Kidney (tissue), 14 donors: Measurements from ENCODE around the gene WDR53. TPM values are rescaled to one million over a fixed set of nuclear protein-coding genes. Genes with fewer than 3 reads are reported as not detected.

Experiments
- DNase-seq, 5 donors: peaks; one replicate each; pipeline ENCODE4 v3.0.0-alpha.2; 2013 to 2020
- FAIRE-seq: peaks from 2 replicates; lab custom pipeline; 2012; peaks lifted over from hg19 to GRCh38; lab: Jason Lieb, UNC
- H3K27ac ChIP-seq, 2 donors: one replicate each; pipeline ENCODE4 v1.7.0; 2013; ENCODE audit warnings: low read depth in 2 of 2, low read length in 2 of 2, inconsistent platforms in 1 of 2
- H3K27me3 ChIP-seq: one replicate; pipeline ENCODE4 v1.7.1; 2013; ENCODE audit warnings: low read length, inconsistent platforms; ENCODE audit not compliant: control insufficient read depth, insufficient read depth
- H3K36me3 ChIP-seq, 3 donors: one replicate each; pipeline versions ENCODE4 v1.7.0 to v1.7.1; 2013; ENCODE audit warnings: low read length in 3 of 3, control low read depth in 1 of 3, inconsistent platforms in 1 of 3; ENCODE audit not compliant: insufficient read depth in 3 of 3, control insufficient read depth in 2 of 3
- H3K4me1 ChIP-seq, 3 donors: one replicate each; pipeline versions ENCODE4 v1.7.0 to v1.7.1; 2013; ENCODE audit warnings: low read length in 3 of 3, inconsistent platforms in 1 of 3, low read depth in 1 of 3; ENCODE audit not compliant: control insufficient read depth in 2 of 3, insufficient read depth in 2 of 3
- H3K4me3 ChIP-seq, 3 donors: one replicate each; pipeline versions ENCODE4 v1.7.0 to v1.8.1; 2013; ENCODE audit warnings: low read length in 3 of 3, control low read depth in 1 of 3, inconsistent platforms in 1 of 3
- H3K9ac ChIP-seq, 3 donors: one replicate each; pipeline versions ENCODE4 v1.7.0 to v1.7.1; 2013; ENCODE audit warnings: low read length in 3 of 3, control low read depth in 1 of 3, inconsistent platforms in 1 of 3
- H3K9me3 ChIP-seq, 3 donors: one replicate each; pipeline versions ENCODE4 v1.7.0 to v1.7.1; 2013; ENCODE audit warnings: low read length in 3 of 3, control low read depth in 1 of 3, inconsistent platforms in 1 of 3; ENCODE audit not compliant: control insufficient read depth in 2 of 3, insufficient read depth in 1 of 3
- intact Hi-C: fragments of 100-400 bp; cut with DNase I; formaldehyde crosslinking; loops from one replicate; pipeline ENCODE4 v1.11.1; 2022
- polyA plus RNA-seq: library from polyadenylated mRNA; stranded (reverse); fragments of 350-450 nt; fragmentation: Illumina TruSeq; extraction: RNeasy Lipid Tissue Mini Kit (QIAGEN cat#74804); gene quantifications from one replicate; pipeline ENCODE4 v1.2.3, GENCODE V29; 2014; ENCODE audit warnings: low read depth, low replicate concordance; ENCODE audit not compliant: insufficient read depth
- total RNA-seq: library from RNA; stranded (reverse); fragmentation: NEBNext Ultra II Directional; extraction: Animal tissue kit (Norgen Biotek cat#: 25700); gene quantifications from one replicate; pipeline ENCODE4 v1.2.1, GENCODE V29; 2021
- TF ChIP-seq, protein P1 (sequence below): IDR thresholded peaks from 3 replicates; pipeline ENCODE4 v1.5.1; 2012; ENCODE audit warnings: mild to moderate bottlenecking, moderate library complexity, borderline replicate concordance; ENCODE audit not compliant: insufficient read depth; ENCODE audit errors: extremely low read depth
- donor health status: control.
- donor health status: control.
- donor health status: control.
- donor health status: control.
- donor health status: control.
- donor health status: DM: yes; HTN: yes; CAD: no.
- donor health status: Normal renal cell carcinoma (clear cell type).

WDR53 gene
- total and polyA plus RNA-seq, 2 donors from 2014 or later, result 9.0 to 12.3 TPM

DNA sequence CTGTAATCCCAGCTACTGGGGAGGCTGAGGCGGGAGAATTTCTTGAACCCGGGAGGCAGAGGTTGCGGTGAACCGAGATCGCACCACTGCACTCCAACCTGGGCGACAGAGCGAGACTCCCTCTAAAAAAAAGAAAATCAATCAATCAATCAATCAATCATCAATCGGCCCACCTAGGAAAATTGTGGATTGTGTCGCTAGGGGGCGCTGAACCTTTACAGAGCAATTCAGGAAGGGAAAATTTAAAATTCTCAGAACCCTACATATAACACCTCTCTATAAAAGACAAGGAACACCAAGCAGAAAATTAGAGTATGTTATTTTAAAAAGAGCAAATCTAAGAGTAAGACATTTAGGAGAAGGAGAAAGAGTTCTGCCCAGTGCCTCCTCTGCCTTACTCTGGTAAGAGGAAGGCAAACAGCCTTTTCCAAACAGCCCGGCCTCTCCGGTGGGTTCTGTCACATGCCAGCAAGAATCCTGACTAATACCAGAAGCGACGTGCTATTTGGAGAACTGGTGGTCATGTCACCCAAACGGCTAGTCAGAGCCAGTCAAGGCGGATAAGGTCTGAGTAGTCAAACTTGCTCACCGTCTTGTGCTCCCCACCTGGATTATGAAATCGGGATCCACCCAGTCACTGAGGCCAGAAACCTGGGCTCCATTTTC is 30.9 kb downstream of the WDR53 start:
- H3K36me3 ChIP-seq, result no peaks in the 10 kb centered on the region
- H3K4me1 ChIP-seq, result no peaks in the 10 kb centered on the region
- TF ChIP-seq, protein P1, sequence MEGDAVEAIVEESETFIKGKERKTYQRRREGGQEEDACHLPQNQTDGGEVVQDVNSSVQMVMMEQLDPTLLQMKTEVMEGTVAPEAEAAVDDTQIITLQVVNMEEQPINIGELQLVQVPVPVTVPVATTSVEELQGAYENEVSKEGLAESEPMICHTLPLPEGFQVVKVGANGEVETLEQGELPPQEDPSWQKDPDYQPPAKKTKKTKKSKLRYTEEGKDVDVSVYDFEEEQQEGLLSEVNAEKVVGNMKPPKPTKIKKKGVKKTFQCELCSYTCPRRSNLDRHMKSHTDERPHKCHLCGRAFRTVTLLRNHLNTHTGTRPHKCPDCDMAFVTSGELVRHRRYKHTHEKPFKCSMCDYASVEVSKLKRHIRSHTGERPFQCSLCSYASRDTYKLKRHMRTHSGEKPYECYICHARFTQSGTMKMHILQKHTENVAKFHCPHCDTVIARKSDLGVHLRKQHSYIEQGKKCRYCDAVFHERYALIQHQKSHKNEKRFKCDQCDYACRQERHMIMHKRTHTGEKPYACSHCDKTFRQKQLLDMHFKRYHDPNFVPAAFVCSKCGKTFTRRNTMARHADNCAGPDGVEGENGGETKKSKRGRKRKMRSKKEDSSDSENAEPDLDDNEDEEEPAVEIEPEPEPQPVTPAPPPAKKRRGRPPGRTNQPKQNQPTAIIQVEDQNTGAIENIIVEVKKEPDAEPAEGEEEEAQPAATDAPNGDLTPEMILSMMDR, result peak; percentile 53
- FAIRE-seq (no peak), DNase-seq (peak in 2 of 5 donors; percentile 2 to 6)
- no peak overlapping the region for H3K27ac ChIP-seq
- no peak overlapping the region for H3K9ac ChIP-seq
- H3K9me3 ChIP-seq, result no peaks in the 10 kb centered on the region
- H3K4me3 ChIP-seq, result no peak overlapping the region
- H3K27me3 ChIP-seq, result no peaks in the 10 kb centered on the region
- intact Hi-C loops, result no loop called here

DNA sequence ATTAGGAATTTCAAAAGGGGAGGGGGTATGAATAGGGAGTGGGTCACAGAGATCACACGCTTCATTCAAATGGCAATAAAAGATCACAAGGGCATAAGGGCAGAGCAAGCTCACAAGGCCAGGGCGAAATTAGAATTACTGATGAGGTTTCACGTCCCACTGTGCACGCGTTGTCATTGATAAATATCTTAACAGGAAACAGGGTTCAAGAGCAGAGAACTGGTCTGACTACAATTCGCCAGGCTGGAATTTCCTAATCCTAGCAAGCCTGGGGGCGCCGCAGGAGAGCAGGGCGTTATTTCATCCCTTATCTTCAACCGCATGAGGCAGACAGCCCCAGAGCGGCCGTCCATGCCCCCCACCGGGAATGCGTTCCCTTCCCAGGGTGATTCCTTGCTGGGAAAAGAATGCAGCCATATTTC is 35.1 kb downstream of the WDR53 start:
- Histone ChIP-seq H3K4me3 (no peak overlapping the region), H3K27me3 (no peaks in the 10 kb centered on the region), H3K36me3 (no peaks in the 10 kb centered on the region), H3K4me1 (no peaks in the 10 kb centered on the region), H3K27ac (no peak overlapping the region), H3K9me3 (no peaks in the 10 kb centered on the region), H3K9ac (no peak overlapping the region)
- intact Hi-C loops, result no loop called here
- FAIRE-seq (no peak), DNase-seq (no peak)
- TF ChIP-seq, protein P1, result no peak

DNA sequence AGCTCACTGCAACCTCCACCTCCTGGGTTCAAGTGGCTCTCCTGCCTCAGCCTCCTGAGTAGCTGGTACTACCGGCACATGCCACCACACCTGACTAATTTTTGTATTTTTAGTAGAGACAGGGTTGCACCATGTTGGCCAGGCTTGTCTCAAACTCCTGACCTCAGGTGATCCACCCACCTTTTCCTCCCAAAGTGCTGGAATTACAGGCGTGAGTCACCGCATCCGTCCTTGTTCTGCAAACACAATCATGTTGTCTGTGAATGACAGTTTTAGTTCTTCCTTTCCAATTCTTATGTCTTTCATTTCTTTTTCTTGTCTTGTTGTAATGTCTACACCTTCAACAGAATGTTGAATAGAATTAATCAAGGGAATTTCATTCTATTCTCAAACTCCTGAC is 36.9 kb downstream of the WDR53 start:
- Histone ChIP-seq H3K27me3 (no peaks in the 10 kb centered on the region), H3K4me1 (no peaks in the 10 kb centered on the region), H3K9me3 (no peaks in the 10 kb centered on the region), H3K36me3 (no peaks in the 10 kb centered on the region), H3K27ac (no peak overlapping the region), H3K9ac (no peak overlapping the region), H3K4me3 (no peak overlapping the region)
- DNase-seq, result no peak
- no peak for FAIRE-seq
- TF ChIP-seq, protein P1, result no peak
- intact Hi-C loops, result no loop called here
